DND-41 (cell line): ENCODE data around the gene OSBPL8.

Experiments used
- ATAC-seq: fragments of 200-7000 bp; cut with Tn5 transposase; 3 replicates; pipeline ENCODE4 v1.9.1; 2021; ENCODE audit warnings: low read depth; ENCODE audit not compliant: insufficient read depth
- DNase-seq: peaks from one replicate; pipeline ENCODE4 v3.0.0-alpha.2; 2020
- H2AFZ ChIP-seq: 2 replicates; pipeline ENCODE4 v1.6.0; 2012; ENCODE audit warnings: low read depth, low read length
- H3K27ac ChIP-seq: 2 replicates; pipeline ENCODE4 v1.5.1; 2012; ENCODE audit warnings: low read length, inconsistent platforms
- H3K27me3 ChIP-seq: fragments of 200-600 bp; sonication (generic); 2 replicates; pipeline ENCODE4 v1.6.0; 2012; ENCODE audit warnings: low read length, mild to moderate bottlenecking, inconsistent platforms; ENCODE audit not compliant: insufficient read depth, poor library complexity
- H3K36me3 ChIP-seq: 2 replicates; pipeline ENCODE4 v1.5.1; 2012; ENCODE audit warnings: low read length, inconsistent platforms; ENCODE audit not compliant: insufficient read depth
- H3K4me1 ChIP-seq: 2 replicates; pipeline ENCODE4 v1.5.1; 2012; ENCODE audit warnings: mild to moderate bottlenecking, low read length; ENCODE audit not compliant: insufficient read depth
- H3K4me2 ChIP-seq: 2 replicates; pipeline ENCODE4 v1.6.0; 2012; ENCODE audit warnings: mild to moderate bottlenecking, moderate library complexity, low read length, inconsistent platforms; ENCODE audit not compliant: insufficient read depth
- H3K4me3 ChIP-seq, 2 experiments: fragments of 200-600 bp in 1 of 2; shearing (Covaris generic) in 1 of 2; 2 replicates each; pipeline ENCODE4 v1.5.1; 2012 to 2016; ENCODE audit warnings: inconsistent platforms in 2 of 2, low read length in 2 of 2, mild to moderate bottlenecking in 2 of 2, low read depth in 1 of 2, moderate library complexity in 1 of 2
- H3K79me2 ChIP-seq: 2 replicates; pipeline ENCODE4 v1.6.0; 2012; ENCODE audit warnings: low read length, inconsistent platforms; ENCODE audit not compliant: insufficient read depth
- H3K9ac ChIP-seq: 2 replicates; pipeline ENCODE4 v1.6.0; 2012; ENCODE audit warnings: low read depth, mild to moderate bottlenecking, inconsistent platforms, low read length, moderate library complexity
- H3K9me3 ChIP-seq: 2 replicates; pipeline ENCODE4 v1.5.1; 2012; ENCODE audit warnings: low read length, moderate library complexity, mild to moderate bottlenecking, inconsistent platforms; ENCODE audit not compliant: insufficient read depth, severe bottlenecking
- H4K20me1 ChIP-seq: 2 replicates; pipeline ENCODE4 v1.6.0; 2012; ENCODE audit warnings: low read length; ENCODE audit not compliant: insufficient read depth
- CTCF ChIP-seq: IDR thresholded peaks from 2 replicates; pipeline ENCODE4 v1.5.1; 2012; ENCODE audit warnings: borderline replicate concordance, low read length, moderate library complexity, mild to moderate bottlenecking; ENCODE audit not compliant: poor library complexity, severe bottlenecking; ENCODE audit errors: extremely low read depth
- EZH2 ChIP-seq: IDR thresholded peaks from 3 replicates; pipeline ENCODE4 v1.6.1; 2012; ENCODE audit warnings: borderline replicate concordance, low read depth, mild to moderate bottlenecking, moderate library complexity, low read length, inconsistent platforms; ENCODE audit not compliant: severe bottlenecking

OSBPL8 gene

GRCh38 chr12:76308866-76309265, 250.7 kb downstream of the OSBPL8 start:
- TF ChIP-seq CTCF = no peak
- H4K20me1 ChIP-seq = no peaks in the 10 kb centered on the region

GRCh38 chr12:76307083-76307482, 252.5 kb downstream of the OSBPL8 start:
- ATAC-seq = no peak
- no peaks in the 10 kb centered on the region for H3K9me3 ChIP-seq
- H4K20me1 ChIP-seq = no peaks in the 10 kb centered on the region

More at GRCh38 chr12:76308866-76309265, 250.7 kb downstream of the OSBPL8 start:
- Histone ChIP-seq H3K4me3 (no peak overlapping the region), H3K4me1 (no peaks in the 10 kb centered on the region), H3K27ac (no peak overlapping the region), H3K4me2 (no peak overlapping the region), H2AFZ (no peak overlapping the region), H3K27me3 (no peaks in the 10 kb centered on the region), H3K9ac (no peak overlapping the region), H3K9me3 (no peaks in the 10 kb centered on the region), H3K79me2 (no peaks in the 10 kb centered on the region), H3K36me3 (no peaks in the 10 kb centered on the region)
- DNase-seq = no peak
- no peak for ATAC-seq

GRCh38 chr12:76303989-76304460, 255.5 kb downstream of the OSBPL8 start:
- no peak for DNase-seq
- H3K4me2 ChIP-seq = no peak overlapping the region
- no peak overlapping the region for H3K9ac ChIP-seq
- no peaks in the 10 kb centered on the region for H3K79me2 ChIP-seq
- no peak overlapping the region for H3K27ac ChIP-seq
- TF ChIP-seq EZH2 (no peak), CTCF (no peak)
- H4K20me1 ChIP-seq = no peaks in the 10 kb centered on the region
- H3K9me3 ChIP-seq = no peaks in the 10 kb centered on the region
- H3K4me3 ChIP-seq = no peak overlapping the region
- no peak for ATAC-seq
- H3K4me1 ChIP-seq = no peaks in the 10 kb centered on the region
- H3K36me3 ChIP-seq = no peaks in the 10 kb centered on the region
- no peaks in the 10 kb centered on the region for H3K27me3 ChIP-seq
- no peak overlapping the region for H2AFZ ChIP-seq

More at GRCh38 chr12:76307083-76307482, 252.5 kb downstream of the OSBPL8 start:
- Histone ChIP-seq H3K27me3 (no peaks in the 10 kb centered on the region), H3K4me2 (no peak overlapping the region), H3K9ac (no peak overlapping the region), H3K4me3 (no peak overlapping the region), H3K36me3 (no peaks in the 10 kb centered on the region), H3K27ac (no peak overlapping the region), H2AFZ (no peak overlapping the region), H3K79me2 (no peaks in the 10 kb centered on the region), H3K4me1 (no peaks in the 10 kb centered on the region)
- no peak for TF ChIP-seq CTCF
- no peak for DNase-seq

- Histone ChIP-seq H3K27me3 (no peaks in the 10 kb centered on the region), H4K20me1 (no peaks in the 10 kb centered on the region), H2AFZ (no peak overlapping the region), H3K4me2 (no peak overlapping the region), H3K4me1 (no peaks in the 10 kb centered on the region), H3K9ac (no peak overlapping the region), H3K9me3 (no peaks in the 10 kb centered on the region), H3K4me3 (no peak overlapping the region), H3K79me2 (no peaks in the 10 kb centered on the region), H3K27ac (no peak overlapping the region), H3K36me3 (no peaks in the 10 kb centered on the region)
- ATAC-seq (no peak), DNase-seq (no peak)
- no peak for TF ChIP-seq CTCF
- no peak for TF ChIP-seq EZH2
Measured at GRCh38 chr12:76303365-76303764, 256.2 kb downstream of the OSBPL8 start.
